Breast epithelium (tissue), 3 donors: Measurements from ENCODE around the gene LDLRAD4.

Source experiments
- CTCF ChIP-seq, 3 donors: fragments of 450-650 bp; IDR thresholded peaks; one replicate each; pipeline ENCODE4 v1.5.1; 2016 to 2017; ENCODE audit warnings: antibody characterized with exemption in 3 of 3, mild to moderate bottlenecking in 3 of 3, moderate library complexity in 3 of 3
- POLR2A ChIP-seq: fragments of 450-650 bp; IDR thresholded peaks from one replicate; pipeline ENCODE4 v1.6.1; 2016; ENCODE audit warnings: antibody characterized with exemption, mild to moderate bottlenecking, moderate library complexity

GRCh38 chr18:13240060-13240725 is 21.6 kb downstream of the LDLRAD4 start:
- no peak for TF ChIP-seq CTCF (IDR thresholded peaks at IDR 0.05)
- TF ChIP-seq POLR2A, result no peak
